Smooth muscle cell (in vitro differentiated cells): ENCODE results near the gene LRPPRC. TPM values are rescaled to one million over a fixed set of nuclear protein-coding genes. Genes with fewer than 3 reads are reported as not detected.

Experiments used
- DNase-seq: peaks from one replicate; lab custom pipeline; 2025; ENCODE audit not compliant: unreplicated experiment; lab: John Stamatoyannopoulos, UW
- H2AFZ ChIP-seq: fragments of 200-600 bp; sonication (generic); 2 replicates; pipeline ENCODE4 v1.6.0; 2016; ENCODE audit warnings: antibody characterized with exemption, low read depth, mild to moderate bottlenecking
- H3F3A ChIP-seq: fragments of 200-600 bp; sonication (generic); 2 replicates; pipeline ENCODE4 v1.6.0; 2017; ENCODE audit warnings: antibody characterized with exemption, low read depth
- H3K27ac ChIP-seq: fragments of 200-600 bp; sonication (generic); 2 replicates; pipeline ENCODE4 v1.5.1; 2016; ENCODE audit warnings: low read depth, mild to moderate bottlenecking
- H3K27me3 ChIP-seq: fragments of 200-600 bp; sonication (generic); 2 replicates; pipeline ENCODE4 v1.6.1; 2016; ENCODE audit warnings: low read depth, mild to moderate bottlenecking
- H3K36me3 ChIP-seq: fragments of 200-600 bp; sonication (generic); 2 replicates; pipeline ENCODE4 v1.5.1; 2016; ENCODE audit warnings: low read depth
- H3K4me1 ChIP-seq: fragments of 200-600 bp; sonication (generic); 2 replicates; pipeline ENCODE4 v1.5.1; 2016; ENCODE audit warnings: low read depth
- H3K4me2 ChIP-seq: fragments of 200-600 bp; sonication (generic); 2 replicates; pipeline ENCODE4 v1.6.0; 2016; ENCODE audit warnings: mild to moderate bottlenecking
- H3K4me3 ChIP-seq: fragments of 200-600 bp; sonication (generic); 2 replicates; pipeline ENCODE4 v1.5.1; 2016; ENCODE audit warnings: mild to moderate bottlenecking
- H3K79me2 ChIP-seq: fragments of 200-600 bp; sonication (generic); 2 replicates; pipeline ENCODE4 v1.6.0; 2016; ENCODE audit warnings: low read depth, mild to moderate bottlenecking
- H3K9ac ChIP-seq: fragments of 200-600 bp; sonication (generic); 2 replicates; pipeline ENCODE4 v1.6.0; 2016; ENCODE audit warnings: low read depth
- H3K9me3 ChIP-seq: fragments of 200-600 bp; sonication (generic); replicated peaks from 2 replicates; pipeline ENCODE4 v1.5.1; 2016; ENCODE audit warnings: low read depth
- H4K20me1 ChIP-seq: fragments of 200-600 bp; sonication (generic); 2 replicates; pipeline ENCODE4 v1.6.0; 2016; ENCODE audit warnings: low read depth
- WGBS: methylation state at CpG from one replicate; pipeline ENCODE4 v1.1.7; 2016; ENCODE audit warnings: low lambda C conversion rate; 5-methylcytosine and 5-hydroxymethylcytosine counted together
- polyA plus RNA-seq: library from polyadenylated mRNA; unstranded; fragments of >200 nt; fragmentation: Nextera tagmentation; extraction: Ambion mirVana; gene quantifications from 2 replicates; pipeline ENCODE4 v1.2.1, GENCODE V29; 2016
- total RNA-seq: library from RNA; depleted of rRNA; stranded (reverse); fragments of >200 nt; gene quantifications from 2 replicates; pipeline ENCODE4 v1.2.3, GENCODE V29; 2014
- TF ChIP-seq, protein P1 (sequence below): fragments of 200-600 bp; sonication (generic); IDR thresholded peaks from 2 replicates; pipeline ENCODE4 v1.5.1; 2017; ENCODE audit warnings: borderline replicate concordance, mild to moderate bottlenecking, antibody characterized with exemption; ENCODE audit not compliant: insufficient read depth, poor library complexity, severe bottlenecking

Gene LRPPRC
- total and polyA plus RNA-seq, 2 experiments from 2014 or later = 19.9 to 45.6 TPM

DNA sequence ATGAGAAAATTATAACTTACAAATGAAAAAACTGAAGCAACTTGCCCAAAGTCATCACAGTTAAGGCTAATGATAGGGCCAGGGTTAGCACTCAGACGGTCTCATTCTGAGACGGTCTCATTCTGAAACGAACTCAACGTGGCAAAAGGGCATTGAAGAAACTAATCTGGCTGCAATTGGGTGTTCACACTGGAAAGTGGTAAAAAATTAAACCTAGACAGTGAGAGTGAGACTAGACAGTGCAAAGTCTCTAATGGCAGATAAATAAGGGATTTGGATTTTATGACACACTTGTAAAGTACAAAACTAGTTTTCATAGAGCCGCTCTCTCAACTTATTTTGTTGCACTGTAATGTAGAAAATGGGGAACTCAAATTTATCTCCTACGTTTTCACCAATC lies 9.2 kb downstream of the LRPPRC start:
- Histone ChIP-seq H4K20me1 (peaks cover 72% of the 10 kb centered on the region), H3K36me3 (peaks cover 3% of the 10 kb centered on the region), H3K27me3 (no peaks in the 10 kb centered on the region), H3K27ac (no peak overlapping the region), H3K9me3 (no peaks in the 10 kb centered on the region), H3K4me1 (no peaks in the 10 kb centered on the region), H3F3A (no peaks in the 10 kb centered on the region), H3K9ac (no peak overlapping the region), H3K4me3 (no peak overlapping the region), H3K4me2 (no peak overlapping the region), H3K79me2 (peaks cover 88% of the 10 kb centered on the region), H2AFZ (no peak overlapping the region)
- no peak for DNase-seq
- WGBS = 85% methylated on average over 6 of the region's 6 CpGs
- TF ChIP-seq, protein P1, sequence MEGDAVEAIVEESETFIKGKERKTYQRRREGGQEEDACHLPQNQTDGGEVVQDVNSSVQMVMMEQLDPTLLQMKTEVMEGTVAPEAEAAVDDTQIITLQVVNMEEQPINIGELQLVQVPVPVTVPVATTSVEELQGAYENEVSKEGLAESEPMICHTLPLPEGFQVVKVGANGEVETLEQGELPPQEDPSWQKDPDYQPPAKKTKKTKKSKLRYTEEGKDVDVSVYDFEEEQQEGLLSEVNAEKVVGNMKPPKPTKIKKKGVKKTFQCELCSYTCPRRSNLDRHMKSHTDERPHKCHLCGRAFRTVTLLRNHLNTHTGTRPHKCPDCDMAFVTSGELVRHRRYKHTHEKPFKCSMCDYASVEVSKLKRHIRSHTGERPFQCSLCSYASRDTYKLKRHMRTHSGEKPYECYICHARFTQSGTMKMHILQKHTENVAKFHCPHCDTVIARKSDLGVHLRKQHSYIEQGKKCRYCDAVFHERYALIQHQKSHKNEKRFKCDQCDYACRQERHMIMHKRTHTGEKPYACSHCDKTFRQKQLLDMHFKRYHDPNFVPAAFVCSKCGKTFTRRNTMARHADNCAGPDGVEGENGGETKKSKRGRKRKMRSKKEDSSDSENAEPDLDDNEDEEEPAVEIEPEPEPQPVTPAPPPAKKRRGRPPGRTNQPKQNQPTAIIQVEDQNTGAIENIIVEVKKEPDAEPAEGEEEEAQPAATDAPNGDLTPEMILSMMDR = no peak

DNA sequence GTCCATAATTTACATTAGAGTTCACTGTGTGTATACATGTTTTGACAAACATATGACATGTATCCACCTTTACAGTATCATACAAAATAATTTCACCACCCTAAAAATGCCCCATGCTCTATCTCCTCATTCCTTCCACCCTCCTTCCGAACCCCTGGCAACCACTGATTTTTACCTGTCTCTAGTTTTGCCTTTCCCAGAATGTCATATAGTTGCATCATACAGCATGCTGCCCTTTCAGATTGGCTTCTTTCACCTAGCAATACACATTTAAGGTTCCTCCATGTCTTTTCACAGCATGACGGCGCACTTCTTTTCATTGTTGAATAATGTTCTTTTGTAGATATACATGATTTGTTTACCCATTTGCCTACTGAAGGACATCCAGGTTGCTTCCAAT lies 10.4 kb downstream of the LRPPRC start:
- Histone ChIP-seq H3K4me2 (no peak overlapping the region), H3K4me3 (no peak overlapping the region), H3K79me2 (peaks cover 79% of the 10 kb centered on the region), H4K20me1 (peaks cover 68% of the 10 kb centered on the region), H3K4me1 (no peaks in the 10 kb centered on the region), H3K36me3 (peaks cover 3% of the 10 kb centered on the region), H3K9me3 (no peaks in the 10 kb centered on the region), H3F3A (no peaks in the 10 kb centered on the region), H2AFZ (no peak overlapping the region), H3K27me3 (no peaks in the 10 kb centered on the region), H3K27ac (no peak overlapping the region), H3K9ac (no peak overlapping the region)
- whole genome bisulfite sequencing = 96% methylated on average over 3 of the region's 3 CpGs
- TF ChIP-seq, protein P1 = no peak
- no peak for DNase-seq

DNA sequence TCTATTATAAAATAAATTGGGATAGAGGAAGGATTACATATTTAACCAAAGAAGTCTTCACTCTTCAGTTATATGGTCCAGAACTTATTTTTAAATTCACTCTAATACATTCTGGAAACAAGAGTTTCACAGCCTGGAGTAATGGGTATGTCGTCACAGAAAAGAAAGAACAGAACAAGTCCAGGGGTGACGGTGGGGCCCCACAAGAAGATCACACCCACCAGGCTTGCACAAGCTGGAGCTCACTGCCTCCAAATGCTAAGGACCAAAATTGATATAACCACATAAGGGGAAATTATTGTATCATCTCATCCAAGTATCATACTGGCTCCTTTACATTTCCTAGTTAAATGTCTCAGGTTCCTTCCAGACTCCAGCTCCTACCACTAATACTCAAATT lies 11.3 kb downstream of the LRPPRC start:
- Histone ChIP-seq H3K4me1 (no peaks in the 10 kb centered on the region), H3K27ac (no peak overlapping the region), H3K9ac (no peak overlapping the region), H3K27me3 (no peaks in the 10 kb centered on the region), H3K9me3 (no peaks in the 10 kb centered on the region), H4K20me1 (peaks cover 60% of the 10 kb centered on the region), H3K79me2 (peaks cover 71% of the 10 kb centered on the region), H3K36me3 (peaks cover 3% of the 10 kb centered on the region), H2AFZ (no peak overlapping the region), H3K4me3 (no peak overlapping the region), H3K4me2 (no peak overlapping the region), H3F3A (no peaks in the 10 kb centered on the region)
- no peak for DNase-seq
- TF ChIP-seq, protein P1 = no peak
- WGBS = 98% methylated on average over 2 of the region's 2 CpGs

DNA sequence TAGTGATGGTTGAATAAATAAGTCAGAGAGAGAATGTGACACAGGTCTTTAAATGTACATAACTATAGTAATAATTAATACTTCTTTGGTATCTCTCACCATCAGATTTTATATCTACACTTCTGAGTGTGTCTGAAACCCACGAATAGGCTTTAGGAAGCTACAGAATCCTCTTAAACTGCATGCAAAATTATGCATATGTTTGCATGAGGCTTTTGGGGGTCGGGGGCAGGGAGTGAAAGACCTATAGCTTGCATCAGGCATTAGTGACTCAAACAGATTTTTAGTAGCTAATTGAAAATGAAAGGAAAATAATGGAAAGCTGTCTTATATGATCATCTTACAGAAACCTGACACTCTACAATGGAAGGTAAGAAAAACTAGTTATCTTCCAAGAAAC lies 14.9 kb downstream of the LRPPRC start:
- H2AFZ ChIP-seq = no peak overlapping the region
- no peak for DNase-seq

More for the DNA sequence above, 14.9 kb downstream of the LRPPRC start:
- Histone ChIP-seq H3K27me3 (no peaks in the 10 kb centered on the region), H3F3A (no peaks in the 10 kb centered on the region), H3K4me1 (no peaks in the 10 kb centered on the region), H3K36me3 (peaks cover 12% of the 10 kb centered on the region), H3K4me2 (no peak overlapping the region), H3K9ac (no peak overlapping the region), H3K4me3 (no peak overlapping the region), H4K20me1 (peaks cover 45% of the 10 kb centered on the region), H3K9me3 (no peaks in the 10 kb centered on the region), H3K27ac (no peak overlapping the region), H3K79me2 (peaks cover 44% of the 10 kb centered on the region)
- 92% methylated on average over 2 of the region's 2 CpGs for WGBS
- TF ChIP-seq, protein P1 = no peak
